Astrocyte of the cerebellum (primary cell): ENCODE results near the gene CRELD2.

ENCODE experiments used
- DNase-seq: peaks from one replicate; pipeline ENCODE4 v3.0.0-alpha.2; 2011; ENCODE audit warnings: low read depth
- H3K4me3 ChIP-seq: 2 replicates; pipeline ENCODE4 v1.5.1; 2011; ENCODE audit warnings: mild to moderate bottlenecking, low read depth, low read length, moderate library complexity
- CTCF ChIP-seq: IDR thresholded peaks from 2 replicates; pipeline ENCODE4 v1.5.1; 2012; ENCODE audit warnings: low read length, low read depth, moderate library complexity, mild to moderate bottlenecking; ENCODE audit errors: missing control alignments
- in situ Hi-C: cut with HindIII; loops from 2 replicates; pipeline ENCODE4 v1.10.0; 2017; ENCODE audit warnings: low sequenced_read_pairs

The CRELD2 gene

GRCh38 chr22:49915610-49916009, 2.8 kb upstream of the CRELD2 start:
- in situ Hi-C loops = loop anchor here (5.0 to 25.0 kb wide), 2 partner anchors 43 to 128 kb away; no protein-coding TSS in a partner anchor
- no peak for TF ChIP-seq CTCF
- no peak overlapping the region for H3K4me3 ChIP-seq
- DNase-seq = no peak

GRCh38 chr22:49916831-49917230, 1.6 kb upstream of the CRELD2 start:
- TF ChIP-seq CTCF = no peak
- DNase-seq = no peak
- no peak overlapping the region for H3K4me3 ChIP-seq
- in situ Hi-C loops = loop anchor here (5.0 to 25.0 kb wide), 2 partner anchors 45 to 130 kb away; no protein-coding TSS in a partner anchor

GRCh38 chr22:49918911-49919881, 762 bp downstream of the CRELD2 start:
- DNase-seq = no peak
- H3K4me3 ChIP-seq = peak overlapping the region; percentile 59
- in situ Hi-C loops = loop anchor here (5.0 to 25.0 kb wide), 2 partner anchors 47 to 132 kb away; no protein-coding TSS in a partner anchor
- TF ChIP-seq CTCF = no peak

- no peak for DNase-seq
- no peak for TF ChIP-seq CTCF
- H3K4me3 ChIP-seq = no peak overlapping the region
- in situ Hi-C loops = loop anchor here (25.0 kb wide), 1 partner anchor 134 kb away; no protein-coding TSS in a partner anchor
Measured at GRCh38 chr22:49920859-49921258, 2.4 kb downstream of the CRELD2 start.

- DNase-seq = no peak
- H3K4me3 ChIP-seq = no peak overlapping the region
- no peak for TF ChIP-seq CTCF
- in situ Hi-C loops = loop anchor here (25.0 kb wide), 1 partner anchor 134 kb away; no protein-coding TSS in a partner anchor
Measured at GRCh38 chr22:49921508-49922278, 3.3 kb downstream of the CRELD2 start.

GRCh38 chr22:49922484-49922883, 4.0 kb downstream of the CRELD2 start:
- in situ Hi-C loops = loop anchor here (25.0 kb wide), 1 partner anchor 135 kb away; no protein-coding TSS in a partner anchor
- H3K4me3 ChIP-seq = no peak overlapping the region
- no peak for TF ChIP-seq CTCF
- DNase-seq = no peak
